ENCODE data around the gene GPR84. TPM values are rescaled to one million over a fixed set of nuclear protein-coding genes. Genes with fewer than 3 reads are reported as not detected.

Gene GPR84
- total and polyA plus RNA-seq, 9 of the 15 experiments (the other 6 are each of a cell fraction or from before 2014, with no cell fraction given) = 0.07 to 0.18 (median 0.11) TPM; not detected in 5

GRCh38 chr12:54390668-54391551, 26.6 kb upstream of the GPR84 start (continued):
- TF ChIP-seq, protein P1, sequence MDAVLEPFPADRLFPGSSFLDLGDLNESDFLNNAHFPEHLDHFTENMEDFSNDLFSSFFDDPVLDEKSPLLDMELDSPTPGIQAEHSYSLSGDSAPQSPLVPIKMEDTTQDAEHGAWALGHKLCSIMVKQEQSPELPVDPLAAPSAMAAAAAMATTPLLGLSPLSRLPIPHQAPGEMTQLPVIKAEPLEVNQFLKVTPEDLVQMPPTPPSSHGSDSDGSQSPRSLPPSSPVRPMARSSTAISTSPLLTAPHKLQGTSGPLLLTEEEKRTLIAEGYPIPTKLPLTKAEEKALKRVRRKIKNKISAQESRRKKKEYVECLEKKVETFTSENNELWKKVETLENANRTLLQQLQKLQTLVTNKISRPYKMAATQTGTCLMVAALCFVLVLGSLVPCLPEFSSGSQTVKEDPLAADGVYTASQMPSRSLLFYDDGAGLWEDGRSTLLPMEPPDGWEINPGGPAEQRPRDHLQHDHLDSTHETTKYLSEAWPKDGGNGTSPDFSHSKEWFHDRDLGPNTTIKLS (IDR thresholded peaks at IDR 0.05; ENCODE audit: borderline replicate concordance, low read depth) = no peak
- TF ChIP-seq, protein P2, sequence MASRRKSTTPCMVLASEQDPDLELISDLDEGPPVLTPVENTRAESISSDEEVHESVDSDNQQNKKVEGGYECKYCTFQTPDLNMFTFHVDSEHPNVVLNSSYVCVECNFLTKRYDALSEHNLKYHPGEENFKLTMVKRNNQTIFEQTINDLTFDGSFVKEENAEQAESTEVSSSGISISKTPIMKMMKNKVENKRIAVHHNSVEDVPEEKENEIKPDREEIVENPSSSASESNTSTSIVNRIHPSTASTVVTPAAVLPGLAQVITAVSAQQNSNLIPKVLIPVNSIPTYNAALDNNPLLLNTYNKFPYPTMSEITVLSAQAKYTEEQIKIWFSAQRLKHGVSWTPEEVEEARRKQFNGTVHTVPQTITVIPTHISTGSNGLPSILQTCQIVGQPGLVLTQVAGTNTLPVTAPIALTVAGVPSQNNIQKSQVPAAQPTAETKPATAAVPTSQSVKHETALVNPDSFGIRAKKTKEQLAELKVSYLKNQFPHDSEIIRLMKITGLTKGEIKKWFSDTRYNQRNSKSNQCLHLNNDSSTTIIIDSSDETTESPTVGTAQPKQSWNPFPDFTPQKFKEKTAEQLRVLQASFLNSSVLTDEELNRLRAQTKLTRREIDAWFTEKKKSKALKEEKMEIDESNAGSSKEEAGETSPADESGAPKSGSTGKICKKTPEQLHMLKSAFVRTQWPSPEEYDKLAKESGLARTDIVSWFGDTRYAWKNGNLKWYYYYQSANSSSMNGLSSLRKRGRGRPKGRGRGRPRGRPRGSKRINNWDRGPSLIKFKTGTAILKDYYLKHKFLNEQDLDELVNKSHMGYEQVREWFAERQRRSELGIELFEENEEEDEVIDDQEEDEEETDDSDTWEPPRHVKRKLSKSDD (conservative IDR thresholded peaks at IDR 0.05; ENCODE audit: low read length) = no peak
- TF ChIP-seq, protein P3, sequence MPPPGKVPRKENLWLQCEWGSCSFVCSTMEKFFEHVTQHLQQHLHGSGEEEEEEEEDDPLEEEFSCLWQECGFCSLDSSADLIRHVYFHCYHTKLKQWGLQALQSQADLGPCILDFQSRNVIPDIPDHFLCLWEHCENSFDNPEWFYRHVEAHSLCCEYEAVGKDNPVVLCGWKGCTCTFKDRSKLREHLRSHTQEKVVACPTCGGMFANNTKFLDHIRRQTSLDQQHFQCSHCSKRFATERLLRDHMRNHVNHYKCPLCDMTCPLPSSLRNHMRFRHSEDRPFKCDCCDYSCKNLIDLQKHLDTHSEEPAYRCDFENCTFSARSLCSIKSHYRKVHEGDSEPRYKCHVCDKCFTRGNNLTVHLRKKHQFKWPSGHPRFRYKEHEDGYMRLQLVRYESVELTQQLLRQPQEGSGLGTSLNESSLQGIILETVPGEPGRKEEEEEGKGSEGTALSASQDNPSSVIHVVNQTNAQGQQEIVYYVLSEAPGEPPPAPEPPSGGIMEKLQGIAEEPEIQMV (tag; conservative IDR thresholded peaks at IDR 0.05; ENCODE audit: low read depth) = no peak
- no peak for TF ChIP-seq HES1 (IDR thresholded peaks at IDR 0.05; ENCODE audit: low read depth)

Data from K562 (cell line).